ENCODE data around the gene SPOCD1. TPM values are rescaled to one million over a fixed set of nuclear protein-coding genes. Genes with fewer than 3 reads are reported as not detected.

The SPOCD1 gene
- total and polyA plus RNA-seq, 2 experiments from 2014 or later = 0.73 to 1.3 TPM

DNA sequence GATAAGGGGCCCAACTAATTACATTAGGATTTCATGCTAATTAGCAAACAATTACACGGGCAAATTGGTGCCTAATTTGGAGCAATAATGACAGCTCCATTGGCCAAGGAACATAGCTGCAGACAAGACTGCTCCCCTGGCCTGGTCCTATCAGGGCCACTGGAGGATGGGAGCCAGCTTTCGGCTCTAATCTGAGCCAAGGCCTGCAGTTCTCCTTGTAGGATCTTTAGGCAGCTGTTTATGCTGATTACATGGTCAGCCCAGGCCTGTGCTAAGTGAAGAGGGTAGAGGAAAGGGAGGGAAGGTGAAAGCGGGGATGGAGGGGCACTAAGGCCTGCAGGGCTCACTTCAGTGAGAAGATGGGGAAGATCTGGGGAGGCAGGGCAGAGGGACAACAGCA, 39.3 kb downstream of the SPOCD1 start (continued):
- TF ChIP-seq EZH2phosphoT487 (IDR thresholded peaks at IDR 0.05; ENCODE audit: unreplicated experiment) = no peak
- TF ChIP-seq, protein P1, sequence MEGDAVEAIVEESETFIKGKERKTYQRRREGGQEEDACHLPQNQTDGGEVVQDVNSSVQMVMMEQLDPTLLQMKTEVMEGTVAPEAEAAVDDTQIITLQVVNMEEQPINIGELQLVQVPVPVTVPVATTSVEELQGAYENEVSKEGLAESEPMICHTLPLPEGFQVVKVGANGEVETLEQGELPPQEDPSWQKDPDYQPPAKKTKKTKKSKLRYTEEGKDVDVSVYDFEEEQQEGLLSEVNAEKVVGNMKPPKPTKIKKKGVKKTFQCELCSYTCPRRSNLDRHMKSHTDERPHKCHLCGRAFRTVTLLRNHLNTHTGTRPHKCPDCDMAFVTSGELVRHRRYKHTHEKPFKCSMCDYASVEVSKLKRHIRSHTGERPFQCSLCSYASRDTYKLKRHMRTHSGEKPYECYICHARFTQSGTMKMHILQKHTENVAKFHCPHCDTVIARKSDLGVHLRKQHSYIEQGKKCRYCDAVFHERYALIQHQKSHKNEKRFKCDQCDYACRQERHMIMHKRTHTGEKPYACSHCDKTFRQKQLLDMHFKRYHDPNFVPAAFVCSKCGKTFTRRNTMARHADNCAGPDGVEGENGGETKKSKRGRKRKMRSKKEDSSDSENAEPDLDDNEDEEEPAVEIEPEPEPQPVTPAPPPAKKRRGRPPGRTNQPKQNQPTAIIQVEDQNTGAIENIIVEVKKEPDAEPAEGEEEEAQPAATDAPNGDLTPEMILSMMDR (conservative IDR thresholded peaks at IDR 0.05; ENCODE audit: low read depth in 2 of 2) = no peak

DNA sequence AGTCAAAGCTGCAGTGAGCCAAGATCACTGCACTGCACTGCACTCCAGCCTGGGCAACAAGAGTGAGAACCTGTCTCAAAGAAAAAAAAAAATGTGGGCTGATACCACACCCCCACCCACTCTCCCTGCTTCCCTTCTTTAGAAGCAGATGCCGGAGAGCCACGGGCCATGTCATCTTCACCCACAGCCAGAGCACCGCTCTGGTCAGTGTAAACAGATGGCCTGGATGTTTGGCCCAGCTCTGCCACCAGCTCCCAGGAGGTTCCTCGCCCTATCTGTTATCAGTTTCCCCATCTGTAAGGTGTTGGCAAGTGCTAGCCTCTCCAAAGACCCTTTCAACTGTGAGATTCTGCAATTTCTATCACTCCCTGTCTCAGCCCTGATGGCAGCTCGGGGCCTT, 39.8 kb downstream of the SPOCD1 start:
- peaks cover 54% of the 10 kb centered on the region for H3K27me3 Mint-ChIP-seq (ENCODE audit: insufficient read depth, low read depth, poor library complexity)
- DNase-seq (ENCODE audit: low spot score) (no peak), ATAC-seq (no peak)
- H3K79me2 ChIP-seq (replicated peaks; ENCODE audit: insufficient read depth) = no peaks in the 10 kb centered on the region
- no peak overlapping the region for H3K4me3 ChIP-seq
- no peaks in the 10 kb centered on the region for H4K20me1 ChIP-seq (replicated peaks; ENCODE audit: insufficient read depth)
- no peaks in the 10 kb centered on the region for H3K9me2 ChIP-seq (ENCODE audit: insufficient read depth)
- no peak overlapping the region for H2AFZ ChIP-seq
- H3K4me2 ChIP-seq = no peak overlapping the region
- H3K27me3 ChIP-seq (ENCODE audit: insufficient read depth) = peaks cover 50% of the 10 kb centered on the region
- no peaks in the 10 kb centered on the region for H3F3A ChIP-seq (replicated peaks; ENCODE audit: low read depth)
- no peak overlapping the region for H3K4me3 Mint-ChIP-seq
- H3K9me3 Mint-ChIP-seq = no peaks in the 10 kb centered on the region; the same call in 2 of the 3 replicates
- H3K27ac ChIP-seq (ENCODE audit: low read depth) = no peak overlapping the region
- no peak overlapping the region for H3K27ac Mint-ChIP-seq
- H3K36me3 Mint-ChIP-seq (ENCODE audit: low read depth) = no peaks in the 10 kb centered on the region; the same call in 2 of the 3 replicates
- peaks cover 32% of the 10 kb centered on the region for H3K4me1 Mint-ChIP-seq
- no peaks in the 10 kb centered on the region for H3K36me3 ChIP-seq (ENCODE audit: insufficient read depth)
- H3K4me1 ChIP-seq (ENCODE audit: insufficient read depth) = peaks cover 15% of the 10 kb centered on the region; the same call in 1 of the 2 replicates
- TF ChIP-seq POLR2AphosphoS5 (IDR thresholded peaks at IDR 0.05; ENCODE audit: low read depth) (no peak), ZNF114 (CRISPR knock-in tag; IDR thresholded peaks at IDR 0.05) (no peak)

- no peak overlapping the region for H2AFZ ChIP-seq
- ATAC-seq = no peak
- H3K27ac ChIP-seq (ENCODE audit: low read depth) = no peak overlapping the region
- H3K36me3 ChIP-seq (ENCODE audit: insufficient read depth) = no peaks in the 10 kb centered on the region
- peaks cover 55% of the 10 kb centered on the region for H3K27me3 ChIP-seq (ENCODE audit: insufficient read depth)
- Mint-ChIP-seq H3K4me3 (no peak overlapping the region), H3K9me3 (no peaks in the 10 kb centered on the region; the same call in 2 of the 3 replicates), H3K4me1 (peaks cover 32% of the 10 kb centered on the region), H3K36me3 (ENCODE audit: low read depth) (no peaks in the 10 kb centered on the region; the same call in 2 of the 3 replicates), H3K27me3 (ENCODE audit: insufficient read depth, low read depth, poor library complexity) (peaks cover 59% of the 10 kb centered on the region), H3K27ac (no peak overlapping the region)
- DNase-seq (ENCODE audit: low spot score) = no peak
- H3K9me2 ChIP-seq (ENCODE audit: insufficient read depth) = no peaks in the 10 kb centered on the region
- H3F3A ChIP-seq (replicated peaks; ENCODE audit: low read depth) = no peaks in the 10 kb centered on the region
- H3K4me1 ChIP-seq (ENCODE audit: insufficient read depth) = peaks cover 14% of the 10 kb centered on the region; the same call in 1 of the 2 replicates
- no peaks in the 10 kb centered on the region for H3K79me2 ChIP-seq (replicated peaks; ENCODE audit: insufficient read depth)
- no peak overlapping the region for H3K4me2 ChIP-seq
- no peak overlapping the region for H3K4me3 ChIP-seq
- H4K20me1 ChIP-seq (replicated peaks; ENCODE audit: insufficient read depth) = no peaks in the 10 kb centered on the region
- TF ChIP-seq POLR2AphosphoS5 (IDR thresholded peaks at IDR 0.05; ENCODE audit: low read depth) (no peak), EZH2 (IDR thresholded peaks at IDR 0.05; ENCODE audit: low read depth, unreplicated experiment) (no peak), EZH2phosphoT487 (IDR thresholded peaks at IDR 0.05; ENCODE audit: unreplicated experiment) (no peak), ZNF114 (CRISPR knock-in tag; IDR thresholded peaks at IDR 0.05) (no peak), ZNF331 (CRISPR knock-in tag; IDR thresholded peaks at IDR 0.05; ENCODE audit: low read depth) (no peak), NANOG (IDR thresholded peaks at IDR 0.05; ENCODE audit: borderline replicate concordance) (no peak), STAT1 (IDR thresholded peaks at IDR 0.05; ENCODE audit: unreplicated experiment) (no peak), ZNF462 (CRISPR knock-in tag; IDR thresholded peaks at IDR 0.05) (no peak), CREB1 (CRISPR knock-in tag; IDR thresholded peaks at IDR 0.05; ENCODE audit: low read depth) (no peak)
Observed at GRCh38 chr1:31775210-31775999, 40.4 kb downstream of the SPOCD1 start.

Measured in GM23338 (cell line).